ENCODE data around the gene TCAF2.
A peak's percentile ranks its signal among the peaks of the same experiment; 100 is the strongest.
"Not testable (repeated sequence)": the region's sequence is repeated elsewhere in the genome, so short reads cannot be mapped to it uniquely, and the experiment has no call there.

TCAF2 gene

DNA sequence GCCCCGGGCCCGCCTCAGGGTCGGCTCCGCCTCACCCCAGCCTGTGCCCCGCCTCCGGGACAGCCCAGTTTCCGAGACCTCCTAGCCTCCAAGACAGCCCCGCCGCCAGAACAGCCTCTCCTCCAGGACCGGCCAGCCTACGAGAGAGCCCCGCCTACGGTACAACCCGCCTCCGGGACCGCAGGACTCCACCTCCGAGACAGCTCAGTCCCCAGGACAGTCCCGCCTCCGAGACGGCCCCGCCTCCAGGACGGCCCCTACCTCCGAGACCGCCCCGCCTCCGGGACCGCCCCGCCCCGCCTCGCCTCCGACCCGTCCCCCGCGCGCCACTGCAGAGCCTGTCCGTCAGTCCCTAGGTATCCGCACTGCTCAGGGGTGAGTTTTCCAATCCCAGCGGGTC, at the start of gene TCAF2:
TCAF2 (plus strand) TSS at position 329 of the 400 bp plus-strand sequence.
- peak; percentile 52 to 73 (median 57) for DNase-seq (ENCODE audit: low read depth in 3 of 3)

DNA sequence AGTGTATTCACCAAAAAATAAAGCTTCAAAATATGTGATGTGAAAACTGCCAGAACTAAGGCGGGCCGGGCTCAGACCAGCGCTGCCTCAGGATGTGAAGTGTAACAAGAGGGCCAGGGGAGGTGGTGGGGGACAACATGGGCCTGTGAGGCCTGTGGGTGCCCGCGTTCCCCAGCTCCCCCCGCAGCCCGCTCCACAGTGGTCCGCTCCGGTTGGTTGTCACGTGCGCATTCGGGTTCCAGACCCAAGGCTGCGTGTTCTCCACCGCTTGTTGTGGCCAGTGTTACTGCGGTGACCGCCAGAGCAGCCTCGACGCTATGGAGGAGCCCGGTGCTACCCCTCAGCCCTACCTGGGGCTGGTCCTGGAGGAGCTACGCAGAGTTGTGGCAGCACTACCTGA, 49.3 kb upstream of the TCAF2 start, which contains the start of gene CTAGE15:
CTAGE15 (plus strand) TSS at position 301 of the 400 bp plus-strand sequence; CDS start at position 318, 17 bp downstream.
- not testable (repeated sequence) for DNase-seq (ENCODE audit: low read depth in 3 of 3)

DNA sequence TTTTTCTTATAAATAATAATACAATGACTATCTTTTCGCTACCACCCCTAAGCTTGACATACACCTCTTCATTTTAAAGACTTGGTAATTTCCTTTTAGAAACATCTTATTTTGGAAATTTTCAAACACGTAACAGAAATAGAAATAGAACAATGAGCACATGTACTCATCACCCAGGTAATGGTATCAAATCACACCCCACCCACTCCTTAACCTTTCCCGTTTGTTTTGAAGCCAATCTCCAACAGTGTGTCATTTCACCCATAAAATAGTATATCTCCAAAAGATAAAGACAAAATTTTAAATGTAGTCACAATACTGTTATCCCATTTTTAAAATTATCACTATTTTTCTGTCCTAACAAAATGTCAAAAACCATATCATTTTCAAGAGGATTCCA, 32.6 kb upstream of the TCAF2 start:
- DNase-seq (ENCODE audit: low read depth in 3 of 3) = not testable (repeated sequence)

DNA sequence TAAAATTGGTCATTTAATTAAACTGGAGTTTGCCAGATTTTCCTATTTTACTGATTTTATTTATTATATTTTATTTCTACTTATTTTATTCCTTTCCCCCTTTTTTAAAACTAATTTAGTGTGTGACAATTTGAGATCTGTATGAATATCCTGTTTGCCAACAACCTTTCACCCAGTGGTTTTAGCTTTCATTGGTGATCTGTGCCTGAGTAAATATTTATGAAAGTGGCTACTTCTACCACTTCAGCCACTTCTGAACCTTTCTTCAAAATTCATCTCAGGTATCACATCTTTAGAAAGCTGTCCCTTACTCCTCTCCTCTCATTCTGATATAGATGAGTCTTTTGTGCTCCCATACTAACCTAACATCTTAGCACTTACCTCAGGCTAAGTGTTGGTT, 30.9 kb upstream of the TCAF2 start:
- not testable (repeated sequence) for DNase-seq (ENCODE audit: low read depth in 3 of 3)

DNA sequence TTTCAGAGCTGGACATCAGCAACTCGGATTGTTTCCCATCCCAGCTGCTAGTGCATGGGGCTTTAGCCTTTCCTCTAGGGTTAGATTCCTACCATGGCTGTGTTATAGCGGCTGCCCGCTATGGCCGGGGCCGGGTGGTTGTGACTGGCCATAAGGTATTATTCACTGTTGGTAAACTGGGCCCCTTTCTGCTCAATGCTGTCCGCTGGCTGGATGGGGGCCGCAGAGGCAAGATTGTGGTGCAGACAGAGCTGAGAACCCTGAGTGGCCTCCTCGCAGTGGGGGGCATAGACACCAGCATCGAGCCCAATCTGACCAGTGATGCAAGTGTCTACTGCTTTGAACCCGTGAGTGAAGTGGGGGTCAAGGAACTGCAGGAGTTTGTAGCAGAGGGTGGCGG, 22.7 kb upstream of the TCAF2 start:
- not testable (repeated sequence) for DNase-seq (ENCODE audit: low read depth in 3 of 3)

DNA sequence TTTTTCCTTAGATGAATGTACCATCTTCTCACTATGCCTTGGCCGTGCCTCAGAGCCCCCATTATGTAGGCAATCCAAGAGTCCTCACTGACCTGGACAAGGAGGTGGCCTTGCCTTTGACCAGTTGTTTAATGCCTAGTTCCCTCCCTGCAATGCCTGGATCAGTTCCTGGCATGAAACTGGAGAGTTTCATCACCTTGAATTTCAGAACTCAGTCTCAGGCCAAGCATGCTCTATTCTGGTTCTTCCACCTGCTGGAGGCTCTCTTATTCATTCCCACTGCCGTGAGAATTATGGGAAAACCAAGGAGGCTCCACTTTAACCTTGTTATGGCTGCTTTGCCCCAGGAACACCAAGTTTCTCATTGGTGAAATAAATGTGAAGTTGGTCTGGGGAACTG, 17.2 kb upstream of the TCAF2 start:
- not testable (repeated sequence) for DNase-seq (ENCODE audit: low read depth in 3 of 3)

DNA sequence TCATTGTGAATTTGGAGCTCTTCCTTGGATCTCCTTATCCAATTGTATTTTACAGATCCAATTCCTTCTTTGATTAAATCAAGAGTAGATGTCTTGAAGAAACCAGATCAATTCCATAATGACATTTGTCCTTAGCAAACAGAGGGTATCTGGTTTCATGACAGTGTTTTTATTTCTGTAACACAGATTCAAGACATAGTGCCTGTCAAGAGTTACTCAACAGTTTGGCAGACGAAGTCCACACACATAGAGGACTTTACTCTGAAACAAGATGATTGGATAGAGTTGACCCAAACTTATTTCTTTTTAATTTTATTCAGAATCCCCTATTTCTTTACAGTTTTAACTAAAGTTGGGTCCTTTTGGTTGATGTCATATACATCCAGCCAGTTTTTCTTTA, 14.7 kb upstream of the TCAF2 start:
- DNase-seq (ENCODE audit: low read depth in 3 of 3) = not testable (repeated sequence)

DNA sequence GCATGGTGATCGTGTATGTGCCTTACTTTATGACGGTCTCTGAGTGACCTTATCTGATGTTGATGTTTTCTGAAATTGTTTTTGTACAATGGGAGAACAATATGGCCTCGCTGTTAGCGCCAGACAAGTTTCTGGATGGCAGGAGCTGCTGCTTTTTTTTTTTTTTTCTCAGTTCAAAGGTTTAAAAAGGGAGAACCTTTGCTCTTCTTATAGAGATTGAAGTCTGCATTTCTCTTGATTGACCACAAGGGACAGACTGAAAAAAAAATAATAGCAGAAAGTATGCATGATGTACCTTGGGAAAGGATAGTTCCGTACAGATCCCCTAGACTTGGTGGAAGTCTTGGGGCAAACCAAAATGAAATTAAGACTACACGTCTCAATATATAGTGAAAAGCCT, 5.2 kb upstream of the TCAF2 start:
- not testable (repeated sequence) for DNase-seq (ENCODE audit: low read depth in 3 of 3)

DNA sequence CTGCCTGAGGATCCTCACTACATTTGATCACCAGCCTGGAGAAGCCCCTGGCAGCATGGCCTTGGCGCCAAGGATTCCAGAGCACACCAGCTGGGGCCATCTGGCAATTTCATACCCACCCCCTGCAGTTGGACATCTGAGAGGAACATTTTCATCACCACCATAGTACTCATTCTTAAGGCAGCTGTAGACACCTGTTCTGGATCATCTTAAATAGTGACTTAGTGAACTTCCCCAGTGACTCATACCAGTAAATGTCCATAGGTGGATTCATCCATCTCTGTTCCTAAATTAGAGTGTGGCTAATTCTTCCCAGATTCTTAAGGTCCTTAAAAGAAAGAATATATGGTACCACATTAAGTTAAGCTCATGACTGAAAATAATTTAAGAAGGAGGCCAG, 3.6 kb upstream of the TCAF2 start:
- DNase-seq (ENCODE audit: low read depth in 3 of 3) = not testable (repeated sequence)

DNA sequence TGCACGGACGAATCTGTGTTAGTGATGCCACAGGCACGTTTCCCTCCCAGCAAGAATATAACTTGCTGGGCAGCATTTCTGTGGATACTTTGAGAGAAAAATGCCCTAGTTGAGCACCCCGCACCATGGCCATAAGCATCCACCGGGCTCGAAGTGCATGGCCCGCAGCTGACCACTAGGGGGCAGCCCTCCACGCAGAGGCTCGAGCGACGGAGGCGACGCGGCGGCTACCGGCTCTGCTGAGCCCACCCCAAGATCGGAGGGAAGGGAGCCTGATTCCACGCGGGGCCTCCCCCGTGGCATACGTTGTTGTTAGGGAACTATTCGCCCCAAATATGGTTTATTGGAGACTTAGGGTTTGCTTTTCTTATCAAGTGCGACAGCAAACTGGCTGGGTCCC, 716 bp upstream of the TCAF2 start:
- peak in 1 of 3 experiments; percentile 52 for DNase-seq (ENCODE audit: low read depth in 3 of 3)

DNA sequence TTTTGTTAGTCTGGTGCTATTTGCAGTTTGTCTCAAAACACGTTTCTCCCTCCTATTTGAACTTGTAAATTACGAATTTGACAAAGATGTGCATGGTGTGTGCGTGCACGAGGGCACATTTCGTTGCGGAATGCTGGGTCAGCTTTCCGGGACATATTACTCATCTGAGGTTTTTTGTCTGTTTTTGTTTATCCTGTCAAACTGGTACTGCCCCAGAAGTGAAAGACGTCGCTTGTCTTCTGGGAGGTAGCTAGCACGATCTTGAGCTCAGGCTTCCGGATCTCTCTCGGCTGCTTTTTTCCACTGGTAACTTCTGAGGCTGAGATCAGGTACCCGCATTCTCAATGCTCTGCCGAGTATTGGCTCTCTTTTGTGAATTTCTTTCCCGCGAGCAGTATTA, 401 bp downstream of the TCAF2 start:
- DNase-seq (ENCODE audit: low read depth in 3 of 3) = not testable (repeated sequence)

DNA sequence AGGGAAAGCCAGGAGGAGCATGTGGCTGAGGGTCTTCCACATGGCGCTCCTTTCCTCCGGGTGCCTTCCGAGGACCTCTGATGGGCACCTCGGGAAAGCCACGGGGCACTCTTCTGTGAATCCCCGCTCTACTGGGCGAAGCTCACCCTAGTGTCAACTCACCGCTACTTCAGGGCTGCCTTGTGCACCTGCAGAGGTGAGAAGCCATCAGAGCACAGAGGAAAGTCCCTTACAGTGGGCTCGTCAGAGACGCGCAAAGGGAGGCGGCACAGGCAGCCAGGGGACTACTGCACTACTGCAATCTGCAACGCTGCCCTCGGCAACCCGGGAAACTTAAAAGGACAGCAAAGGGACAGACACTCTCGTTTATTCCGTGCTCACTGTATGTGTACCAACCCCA, 1.4 kb downstream of the TCAF2 start:
- DNase-seq (ENCODE audit: low read depth in 3 of 3) = not testable (repeated sequence)

DNA sequence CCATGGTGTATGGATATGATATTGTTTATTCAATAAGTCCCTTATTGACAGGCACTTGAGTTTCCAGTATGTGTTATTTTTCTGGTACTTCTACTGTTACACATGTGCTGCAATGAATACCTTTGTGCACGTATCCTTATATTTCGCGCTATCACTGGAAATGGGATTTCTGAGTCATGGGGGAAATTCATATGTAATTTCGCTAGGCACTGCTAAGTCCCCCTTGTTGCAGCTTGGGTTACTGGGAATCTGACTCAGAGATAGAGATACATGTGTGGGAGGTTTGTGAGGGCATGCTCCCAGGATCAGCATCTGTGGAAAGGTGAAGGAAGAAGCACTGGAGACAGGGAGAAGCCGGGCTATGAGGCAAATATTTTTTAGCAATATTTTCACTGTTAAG, 9.9 kb downstream of the TCAF2 start:
- not testable (repeated sequence) for DNase-seq (ENCODE audit: low read depth in 3 of 3)

DNA sequence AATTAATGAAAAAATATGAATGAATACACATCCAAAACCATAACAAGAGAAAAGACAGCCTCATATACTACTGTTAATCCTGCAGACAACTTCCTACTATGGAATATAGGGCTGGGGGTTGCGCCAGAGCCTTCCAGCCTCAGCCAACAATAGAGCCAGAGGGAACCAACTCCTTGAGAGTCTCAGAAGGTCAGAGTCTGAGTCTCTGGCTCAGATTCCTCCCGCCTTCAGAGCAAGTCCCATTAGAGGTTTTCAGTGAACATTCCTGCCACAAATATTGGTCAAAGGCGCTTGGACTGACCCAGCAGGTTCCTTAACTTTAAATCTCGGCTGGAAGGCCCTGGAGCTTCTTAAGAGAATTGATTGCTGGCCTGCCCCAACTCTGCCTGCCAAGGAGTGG, 11.7 kb downstream of the TCAF2 start:
- not testable (repeated sequence) for DNase-seq (ENCODE audit: low read depth in 3 of 3)

DNA sequence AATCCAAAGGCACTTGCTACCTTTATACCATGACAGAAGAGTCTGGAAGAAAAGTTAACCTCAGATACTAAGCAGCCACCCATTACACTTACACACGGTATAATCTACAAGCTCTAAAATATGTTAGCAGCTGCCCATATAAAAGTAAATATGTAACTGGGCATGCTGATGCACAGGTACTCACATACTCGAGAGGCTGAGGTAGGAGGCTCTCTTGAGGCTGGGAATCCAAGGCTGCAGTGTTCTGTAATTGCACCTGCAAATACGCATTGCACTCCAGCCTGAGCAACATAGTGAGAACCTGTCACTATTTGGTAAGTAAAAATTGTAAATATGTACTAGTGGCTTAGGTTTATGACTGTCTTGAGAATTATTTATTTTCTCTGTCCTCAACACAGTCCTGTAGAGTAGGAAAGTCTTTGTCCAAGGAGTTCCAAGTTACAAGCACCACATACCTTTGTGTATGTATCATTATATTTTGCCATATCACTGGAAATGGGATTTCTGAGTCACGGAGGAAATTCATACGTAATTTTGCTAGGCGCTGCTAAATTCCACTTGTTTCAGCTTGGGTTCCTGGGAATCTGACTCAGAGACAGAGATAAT, 12.3 kb downstream of the TCAF2 start:
- DNase-seq (ENCODE audit: low read depth in 3 of 3) = not testable (repeated sequence)

DNA sequence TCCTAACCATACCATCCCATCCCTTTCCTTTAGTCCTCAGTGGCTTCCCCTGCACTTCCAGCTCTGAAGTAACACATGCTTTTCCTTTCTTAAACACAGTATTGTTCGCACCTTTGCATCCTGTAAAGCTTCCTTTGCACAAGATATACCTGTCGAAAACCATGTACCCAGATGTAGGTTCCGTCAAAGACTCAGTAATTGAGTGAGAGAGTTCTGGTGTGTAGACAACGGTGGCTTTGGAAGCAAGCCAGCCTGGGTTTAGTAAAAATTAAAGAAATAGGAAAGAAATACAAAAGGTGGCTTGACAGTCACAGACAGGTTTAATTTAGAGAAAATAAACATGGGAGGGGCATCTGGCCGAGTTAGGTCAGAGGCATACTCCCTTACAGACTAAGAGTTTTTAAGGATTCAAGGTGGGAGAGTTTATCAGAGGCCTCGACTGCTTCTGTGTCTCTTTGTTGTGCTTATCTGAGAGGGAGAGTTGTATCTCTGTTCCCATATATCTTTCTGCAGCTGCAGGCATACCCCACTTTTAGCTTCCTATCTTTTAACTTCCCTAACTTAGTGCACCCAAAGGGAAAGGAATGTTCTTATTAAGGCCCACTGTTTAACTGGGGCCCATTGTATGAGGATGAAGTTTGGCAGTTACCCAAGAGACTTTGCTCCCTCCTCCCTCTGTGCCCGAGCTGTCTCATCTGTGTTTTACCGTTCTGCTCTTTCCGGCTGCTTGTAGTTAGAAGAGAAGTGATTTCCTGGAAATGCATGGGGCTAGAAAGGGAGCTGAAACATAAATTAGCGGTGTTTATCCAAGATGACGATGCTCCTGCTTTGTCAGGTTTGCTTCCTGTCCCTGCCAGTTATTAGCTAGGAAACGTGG, 14.8 kb downstream of the TCAF2 start:
- not testable (repeated sequence) for DNase-seq (ENCODE audit: low read depth in 3 of 3)

DNA sequence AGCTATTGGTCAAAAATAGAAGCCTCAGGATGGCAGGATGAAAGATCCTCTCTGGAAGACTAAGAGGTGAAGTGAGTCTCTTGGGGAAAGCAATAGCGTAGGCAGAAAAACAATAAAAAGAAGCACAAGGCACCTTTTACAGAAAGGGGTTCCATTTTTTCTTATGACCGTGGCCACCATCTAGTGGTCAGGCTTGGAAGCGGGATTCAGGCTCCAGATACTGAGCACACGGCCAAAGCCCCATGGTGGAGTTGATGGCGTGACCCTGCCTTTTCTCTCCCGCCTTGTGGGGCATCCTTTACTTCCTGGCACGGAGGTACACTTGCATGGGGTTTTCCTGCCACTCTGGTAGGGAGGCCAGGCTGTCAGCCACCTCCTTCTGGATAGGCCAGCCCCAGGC, 18.6 kb downstream of the TCAF2 start:
- not testable (repeated sequence) for DNase-seq (ENCODE audit: low read depth in 3 of 3)

DNA sequence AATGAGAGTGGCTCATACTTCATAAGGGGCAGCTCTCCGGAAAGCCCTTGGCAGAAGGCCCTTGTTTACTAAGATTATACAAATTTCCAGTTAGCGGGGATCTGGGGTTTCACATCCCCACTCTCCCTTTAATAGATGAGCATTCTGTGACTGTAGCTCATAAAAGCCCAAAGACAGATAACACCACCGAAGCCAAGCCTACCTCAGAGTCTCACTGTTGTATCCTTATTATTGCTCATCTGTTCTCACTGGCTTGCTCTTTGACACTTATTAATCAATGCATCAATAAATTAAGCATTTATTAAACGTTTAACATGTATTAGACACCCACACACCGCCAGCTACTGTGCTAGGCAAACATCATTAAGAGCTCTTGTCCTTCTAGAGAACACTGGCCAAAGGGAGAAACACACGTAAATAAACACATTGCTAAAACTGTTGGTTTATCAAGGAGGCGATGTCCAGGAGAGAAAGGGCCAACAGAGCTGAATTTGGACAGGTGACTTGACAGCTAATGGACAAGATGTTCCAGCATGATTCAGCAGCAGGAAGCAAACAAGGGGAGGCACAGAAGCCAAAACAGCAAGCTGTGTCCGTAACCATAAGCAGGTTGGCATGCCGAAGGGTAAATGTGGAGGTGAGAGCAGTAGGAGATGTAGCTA, 19.9 kb downstream of the TCAF2 start:
- not testable (repeated sequence) for DNase-seq (ENCODE audit: low read depth in 3 of 3)

DNA sequence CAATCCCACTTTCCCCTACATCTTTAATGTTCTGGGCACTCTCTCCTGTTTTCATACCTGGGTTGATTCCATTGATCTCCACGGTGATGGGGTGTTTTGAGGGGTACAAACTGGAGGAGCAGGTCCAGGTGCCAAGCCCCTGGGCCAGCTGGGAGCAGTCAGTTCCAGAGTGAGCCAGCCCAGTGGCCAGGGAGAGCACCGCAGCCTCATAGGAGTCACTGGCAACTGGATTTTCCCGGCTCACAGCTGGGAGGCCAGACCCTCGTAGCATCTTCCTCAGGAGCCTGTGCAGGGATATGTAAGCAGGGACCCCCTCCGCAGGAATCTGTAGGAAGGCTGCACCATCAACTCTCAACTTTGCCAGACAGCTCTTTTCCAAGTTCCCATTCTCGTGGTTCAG, 25.8 kb downstream of the TCAF2 start:
- DNase-seq (ENCODE audit: low read depth in 3 of 3) = not testable (repeated sequence)

DNA sequence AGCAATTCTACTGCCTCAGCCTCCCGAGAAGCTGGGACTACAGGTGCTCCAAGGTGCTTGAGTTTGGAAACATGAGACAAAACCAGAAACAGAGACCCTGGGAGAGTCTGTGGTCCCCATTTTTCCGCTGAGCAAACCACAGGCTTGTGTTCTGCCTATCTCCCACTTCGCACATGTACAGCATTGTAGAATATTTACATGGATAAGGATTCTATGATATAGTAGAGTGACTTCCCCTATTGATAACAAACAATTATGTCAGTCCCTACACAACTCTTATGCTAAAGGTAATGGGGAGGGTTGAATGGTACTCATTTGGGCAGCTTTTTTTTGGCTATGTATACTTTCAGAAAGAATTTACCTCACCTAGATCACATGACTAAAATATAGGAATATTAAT, 29.1 kb downstream of the TCAF2 start:
- not testable (repeated sequence) for DNase-seq (ENCODE audit: low read depth in 3 of 3)

DNA sequence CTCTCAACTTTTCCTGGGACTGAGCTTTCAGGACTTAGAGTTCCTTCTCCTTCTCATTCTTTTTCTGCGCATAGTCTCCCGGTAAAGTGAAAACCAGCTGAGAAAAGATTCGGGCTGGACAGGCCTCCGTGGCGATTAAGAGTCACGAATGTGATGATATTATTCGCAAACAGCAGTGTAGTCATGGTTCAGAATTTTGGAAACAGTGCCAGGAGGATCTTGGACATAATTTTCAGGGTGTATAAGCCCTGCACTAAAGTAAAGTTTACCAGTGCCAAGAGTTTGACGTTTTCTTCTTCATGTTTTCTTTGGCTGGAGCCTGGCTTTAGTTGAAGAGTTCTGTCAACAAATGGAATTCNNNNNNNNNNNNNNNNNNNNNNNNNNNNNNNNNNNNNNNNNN, 29.7 kb downstream of the TCAF2 start:
- DNase-seq (ENCODE audit: low read depth in 3 of 3) = not testable (repeated sequence)
